RWPE1 (cell line): Measurements from ENCODE around the gene HNF1A.

Experiments used
- CTCF ChIA-PET: fragments of 350-600 bp; sonication (Branson Sonifier 250); formaldehyde crosslinking; extraction: SDS; loops from one replicate; lab custom pipeline; 2021; lab: Yijun Ruan, JAX
- POLR2A ChIA-PET: fragments of 400-600 bp; formaldehyde crosslinking; extraction: SDS; loops from one replicate; lab custom pipeline; 2020; ENCODE audit warnings: antibody characterized with exemption; ENCODE audit not compliant: low non-redundant PET; lab: Yijun Ruan, JAX
- DNase-seq: peaks from one replicate; pipeline ENCODE4 v3.0.0; 2012; ENCODE audit warnings: low spot score
- H3K27ac ChIP-seq: fragments of 450-650 bp; 2 replicates; pipeline ENCODE4 v1.5.1; 2017
- TF ChIP-seq, protein P1 (sequence below): fragments of 450-650 bp; conservative IDR thresholded peaks from 2 replicates; pipeline ENCODE4 v1.5.1; 2017; ENCODE audit warnings: low read depth, mild to moderate bottlenecking

Gene HNF1A

DNA sequence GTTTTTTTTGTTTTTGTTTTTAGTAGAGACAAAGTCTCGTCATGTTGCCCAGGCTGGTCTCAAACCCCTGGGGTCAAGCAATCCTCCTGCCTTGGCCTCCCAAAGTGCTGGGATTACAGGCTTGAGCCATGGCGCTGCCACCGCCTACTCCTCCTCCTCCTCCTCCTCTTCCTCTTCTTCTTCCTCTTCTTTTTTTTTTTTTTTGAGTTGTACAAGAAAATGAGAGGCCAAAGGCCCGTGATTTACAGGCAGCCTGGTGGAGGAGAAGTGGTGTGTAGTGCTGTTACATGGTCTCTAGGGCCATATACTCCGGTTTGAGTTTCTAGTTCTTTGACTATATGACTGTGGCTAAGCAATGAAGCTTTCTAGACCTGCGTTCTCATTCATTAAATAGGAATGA, 44.6 kb upstream of the HNF1A start:
- no peak for DNase-seq
- POLR2A ChIA-PET, result no interaction called here
- no peak overlapping the region for H3K27ac ChIP-seq
- TF ChIP-seq, protein P1, sequence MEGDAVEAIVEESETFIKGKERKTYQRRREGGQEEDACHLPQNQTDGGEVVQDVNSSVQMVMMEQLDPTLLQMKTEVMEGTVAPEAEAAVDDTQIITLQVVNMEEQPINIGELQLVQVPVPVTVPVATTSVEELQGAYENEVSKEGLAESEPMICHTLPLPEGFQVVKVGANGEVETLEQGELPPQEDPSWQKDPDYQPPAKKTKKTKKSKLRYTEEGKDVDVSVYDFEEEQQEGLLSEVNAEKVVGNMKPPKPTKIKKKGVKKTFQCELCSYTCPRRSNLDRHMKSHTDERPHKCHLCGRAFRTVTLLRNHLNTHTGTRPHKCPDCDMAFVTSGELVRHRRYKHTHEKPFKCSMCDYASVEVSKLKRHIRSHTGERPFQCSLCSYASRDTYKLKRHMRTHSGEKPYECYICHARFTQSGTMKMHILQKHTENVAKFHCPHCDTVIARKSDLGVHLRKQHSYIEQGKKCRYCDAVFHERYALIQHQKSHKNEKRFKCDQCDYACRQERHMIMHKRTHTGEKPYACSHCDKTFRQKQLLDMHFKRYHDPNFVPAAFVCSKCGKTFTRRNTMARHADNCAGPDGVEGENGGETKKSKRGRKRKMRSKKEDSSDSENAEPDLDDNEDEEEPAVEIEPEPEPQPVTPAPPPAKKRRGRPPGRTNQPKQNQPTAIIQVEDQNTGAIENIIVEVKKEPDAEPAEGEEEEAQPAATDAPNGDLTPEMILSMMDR, result no peak
- CTCF ChIA-PET, result no interaction called here

DNA sequence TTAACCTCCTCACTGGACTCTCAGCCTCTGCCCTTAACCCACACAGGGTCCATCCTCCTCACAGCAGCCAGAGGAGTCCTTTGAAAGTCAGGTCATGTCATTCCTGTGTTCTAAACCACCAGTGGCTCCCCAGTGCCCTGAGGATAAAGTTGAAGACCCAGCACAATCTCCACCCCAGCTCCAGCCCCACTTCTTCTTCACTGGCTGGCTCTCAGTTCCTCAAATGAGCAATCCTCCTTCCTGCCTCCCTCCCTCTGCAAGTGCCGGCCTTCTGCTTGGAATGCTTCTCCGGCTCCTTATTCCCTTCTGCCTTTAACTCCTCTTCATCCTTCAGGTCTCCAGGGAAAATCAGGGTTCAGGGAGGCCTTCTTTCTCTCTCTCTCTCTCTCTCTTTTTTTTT, 42.1 kb upstream of the HNF1A start:
- ChIA-PET CTCF (interaction anchor here (0.6 kb wide), 1 partner anchor 160 kb away, joined by 3 read pairs; no protein-coding TSS in a partner anchor), POLR2A (interaction anchor here (0.7 kb wide), 1 partner anchor 13 kb away, joined by 6 read pairs; no protein-coding TSS in a partner anchor)

DNA sequence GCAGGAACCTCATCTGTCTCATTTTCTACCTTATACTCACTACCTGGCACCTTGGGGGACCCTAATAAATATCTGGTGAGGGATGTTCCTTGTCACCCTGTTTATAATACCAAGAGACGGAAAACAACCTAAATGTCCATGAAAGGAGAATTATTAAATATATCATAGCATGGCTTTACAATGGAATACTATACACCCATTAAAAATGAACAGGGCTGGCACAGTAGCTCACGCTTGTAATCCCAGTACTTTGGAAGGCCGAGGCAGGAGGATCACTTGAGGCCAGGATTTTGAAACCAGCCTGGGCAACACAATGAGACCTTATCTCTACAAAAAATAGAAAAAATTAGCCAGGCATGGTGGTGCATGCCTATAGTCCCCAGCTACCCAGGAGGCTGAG, 39.8 kb upstream of the HNF1A start:
- POLR2A ChIA-PET, result no interaction called here
- H3K27ac ChIP-seq, result no peak overlapping the region
- TF ChIP-seq, protein P1, result no peak
- no peak for DNase-seq
- CTCF ChIA-PET, result no interaction called here

More for the DNA sequence above, 42.1 kb upstream of the HNF1A start:
- DNase-seq, result no peak
- no peak overlapping the region for H3K27ac ChIP-seq
- TF ChIP-seq, protein P1, result no peak

DNA sequence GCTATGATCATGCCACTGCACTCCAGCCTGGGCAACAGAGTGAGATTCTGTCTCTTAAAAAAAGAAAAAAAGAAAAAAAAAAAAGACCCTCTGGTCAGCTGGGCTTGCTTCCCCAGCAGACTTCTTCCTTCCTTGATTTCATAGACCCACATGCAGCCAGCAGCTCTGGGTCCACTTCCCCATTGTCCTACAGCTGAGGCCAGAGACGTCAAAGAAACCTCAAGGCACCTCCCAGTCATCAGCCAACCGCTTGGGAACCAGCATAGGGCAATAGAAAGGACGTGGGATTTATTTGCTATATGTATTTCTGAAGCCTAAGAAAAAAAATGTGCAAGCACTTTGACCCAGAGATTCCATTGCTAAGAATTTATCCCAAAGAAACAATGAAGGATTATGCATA, 38.8 kb upstream of the HNF1A start:
- H3K27ac ChIP-seq, result no peak overlapping the region
- TF ChIP-seq, protein P1, result no peak
- ChIA-PET CTCF (interaction anchor here (0.7 to 1.1 kb wide), 2 partner anchors 9 to 32 kb away, joined by 3 read pairs; no protein-coding TSS in a partner anchor), POLR2A (no interaction called here)
- DNase-seq, result no peak

DNA sequence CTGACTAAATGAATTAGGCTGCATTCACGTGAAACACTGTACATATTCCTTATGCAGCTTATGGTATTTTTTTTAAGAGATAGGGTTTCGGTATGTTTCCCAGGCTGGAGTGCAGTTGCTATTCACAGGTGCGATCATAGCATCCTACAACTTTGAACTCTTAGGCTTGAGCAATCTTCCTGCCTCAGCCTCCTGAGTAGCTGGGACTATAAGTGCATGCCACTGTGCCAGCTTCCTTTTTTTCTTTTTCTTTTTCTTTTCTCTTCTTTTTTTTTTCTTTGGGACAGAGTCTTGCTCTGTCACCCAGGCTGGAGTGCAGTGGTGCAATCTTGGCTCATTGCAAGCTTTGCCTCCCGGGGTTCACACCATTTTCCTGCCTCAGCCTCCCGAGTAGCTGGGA, 38.3 kb upstream of the HNF1A start:
- POLR2A ChIA-PET, result no interaction called here
- TF ChIP-seq, protein P1, result no peak
- CTCF ChIA-PET, result interaction anchor here (1.1 kb wide), 1 partner anchor 31 kb away, joined by 3 read pairs; no protein-coding TSS in a partner anchor
- no peak overlapping the region for H3K27ac ChIP-seq
- no peak for DNase-seq

DNA sequence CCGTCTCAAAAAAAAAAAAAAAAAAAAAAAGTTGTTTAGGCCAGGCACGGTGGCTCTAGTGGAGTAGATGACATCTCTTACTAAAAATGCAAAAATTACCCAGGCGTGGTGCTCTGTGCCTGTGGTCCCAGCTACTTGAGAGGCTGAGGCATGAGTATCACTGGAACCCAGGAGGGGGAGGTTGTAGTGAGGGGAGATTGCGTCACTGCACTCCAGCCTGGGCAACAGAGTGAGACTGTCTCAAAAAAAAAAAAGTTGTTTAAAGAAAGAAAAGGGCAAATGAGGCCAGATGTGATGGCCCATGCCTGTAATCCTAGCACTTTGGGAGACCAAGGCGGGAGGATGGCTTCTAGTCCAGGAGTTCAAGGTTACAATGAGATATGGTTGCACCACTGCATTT, 37.5 kb upstream of the HNF1A start:
- H3K27ac ChIP-seq, result no peak overlapping the region
- ChIA-PET CTCF (no interaction called here), POLR2A (no interaction called here)
- TF ChIP-seq, protein P1, result no peak
- no peak for DNase-seq
